ENCODE data around the gene KIFC3.
"Not testable (repeated sequence)": the region's sequence is repeated elsewhere in the genome, so short reads cannot be mapped to it uniquely, and the experiment has no call there.

Gene KIFC3

DNA sequence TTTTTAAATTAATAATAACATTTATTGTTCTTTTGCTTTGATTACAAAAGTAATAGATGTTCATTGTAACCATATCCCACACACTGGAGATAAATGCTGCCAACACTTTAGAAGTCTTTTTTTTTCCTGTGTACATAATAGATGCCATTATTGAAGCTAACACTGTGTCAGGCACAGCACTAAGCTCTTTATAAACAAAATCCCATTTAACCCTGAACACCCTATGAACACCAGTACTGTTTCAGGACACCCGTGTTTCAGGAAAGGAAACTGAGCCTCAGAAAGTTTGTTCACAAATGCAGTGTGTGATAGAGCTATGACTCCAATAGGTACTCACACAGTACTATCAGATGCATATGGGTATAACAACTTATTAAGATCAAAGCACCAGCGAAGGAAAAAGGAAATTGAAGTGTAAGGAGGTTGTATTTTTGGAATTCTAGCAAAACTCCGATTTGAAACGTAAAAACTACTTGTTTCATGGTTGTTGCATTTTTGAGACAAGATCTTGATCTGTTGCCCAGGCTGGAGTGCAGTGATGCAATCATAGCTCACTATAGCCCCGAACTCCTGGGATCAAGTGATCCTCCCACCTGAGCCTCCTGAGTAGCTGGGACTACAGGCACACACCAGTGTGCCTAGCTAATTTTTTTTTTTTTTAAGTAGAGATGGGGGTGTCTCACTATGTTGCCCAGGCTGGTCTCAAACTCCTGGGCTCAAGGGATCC, 2.0 kb upstream of the KIFC3 start:
- DNase-seq (ENCODE audit: low read depth): no peak

DNA sequence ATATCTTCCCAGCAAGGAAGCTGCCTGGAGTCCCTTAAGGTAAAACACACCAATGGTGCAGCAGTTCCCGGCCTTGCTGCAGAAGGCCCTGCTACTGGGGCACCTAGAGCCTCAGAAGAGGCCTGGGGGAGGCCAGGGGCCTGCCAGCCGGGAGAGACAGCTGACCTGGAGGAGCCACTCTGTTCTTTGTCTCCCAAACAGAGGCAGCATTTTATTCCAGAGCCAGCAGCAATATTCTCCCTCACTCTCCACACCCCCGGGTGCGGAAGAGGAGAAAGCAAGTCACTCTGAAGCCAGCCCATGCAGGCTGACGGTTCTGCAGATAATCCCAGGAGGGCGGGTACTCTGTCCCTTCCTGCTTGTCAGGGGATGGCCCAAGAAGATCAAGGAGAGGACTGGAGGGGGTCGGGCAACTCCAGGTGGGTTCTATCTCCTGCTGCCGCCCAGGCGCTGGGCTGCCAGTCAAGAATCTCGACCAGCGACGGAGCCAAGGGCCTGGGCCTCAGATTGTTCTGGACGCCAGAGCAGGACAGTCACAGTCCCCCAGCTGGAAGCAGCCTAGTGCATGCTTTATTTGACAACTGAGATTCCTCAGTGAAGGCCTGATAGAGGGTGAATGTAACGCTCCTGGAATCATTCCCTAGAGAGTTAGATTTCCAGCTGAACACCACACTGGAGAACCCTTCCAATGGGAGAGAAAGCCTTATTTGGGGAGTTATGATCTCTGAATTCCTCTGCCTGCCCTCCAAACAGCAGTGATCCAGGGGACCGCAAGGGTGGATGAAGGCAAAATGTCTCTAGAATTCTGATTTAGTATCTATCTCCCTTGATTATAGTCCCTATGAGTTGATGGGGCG, 1.1 kb upstream of the KIFC3 start:
- no peak for DNase-seq (ENCODE audit: low read depth)

DNA sequence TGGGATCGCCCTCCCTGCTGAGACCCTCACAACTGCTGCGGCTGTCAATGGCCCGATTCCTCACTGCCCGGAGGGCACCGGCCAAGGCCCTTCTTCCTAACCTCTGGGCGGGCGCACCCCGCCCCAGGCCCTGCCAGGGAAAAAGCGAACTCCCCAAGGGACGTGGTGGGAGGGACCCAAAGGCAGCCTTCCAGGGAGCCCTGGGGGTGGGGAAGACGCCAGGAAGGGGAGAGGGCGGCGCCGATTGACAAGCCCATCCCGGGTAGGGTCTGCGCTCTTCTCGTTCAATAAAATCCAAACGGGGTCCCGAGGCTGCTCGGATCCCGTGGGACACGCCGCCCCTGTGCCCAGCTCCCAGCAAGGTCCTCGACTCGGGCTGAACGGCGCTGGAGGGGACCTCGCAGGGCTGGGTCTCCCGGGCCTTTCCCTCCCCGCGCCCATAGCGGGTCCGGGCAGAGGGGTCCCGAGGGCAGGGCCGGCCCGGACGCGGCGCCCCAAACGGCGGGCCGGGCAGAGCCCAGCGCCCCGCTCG, 416 bp downstream of the KIFC3 start:
- no peak for DNase-seq (ENCODE audit: low read depth)

DNA sequence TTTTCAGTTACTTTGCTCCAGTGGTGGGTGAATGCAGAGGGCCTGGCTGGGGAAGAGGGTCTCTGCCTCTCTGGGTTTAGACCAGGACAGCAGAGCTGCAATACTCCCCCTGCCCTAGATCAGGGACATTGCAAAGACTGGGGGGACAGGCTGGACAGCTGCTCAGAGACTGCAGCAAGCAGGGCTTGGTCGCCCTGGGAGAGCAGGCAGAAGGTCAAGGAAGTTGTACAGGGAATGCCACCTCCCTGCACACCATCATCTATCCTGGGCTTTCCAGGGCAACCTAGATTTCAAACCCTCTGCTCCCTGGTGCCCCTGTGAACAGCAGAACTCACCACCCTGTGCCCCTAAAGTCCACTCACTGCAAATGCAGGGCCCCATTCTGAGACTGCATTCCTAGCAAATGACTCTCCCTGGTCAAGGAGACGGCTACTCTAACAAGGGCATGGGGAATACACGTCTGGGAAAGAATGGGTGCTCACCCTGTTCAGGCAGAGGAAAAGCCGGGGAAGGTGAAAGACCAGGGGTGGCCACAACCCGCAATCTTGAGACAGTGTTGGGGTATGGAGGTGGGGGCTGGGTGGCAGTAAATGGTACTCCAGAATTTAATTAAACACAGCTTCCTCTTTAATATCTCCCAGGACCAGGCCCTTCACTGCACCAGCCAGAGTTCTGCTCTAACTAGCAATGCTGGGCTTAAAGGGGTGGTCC, 1.0 kb downstream of the KIFC3 start:
- no peak for DNase-seq (ENCODE audit: low read depth)

DNA sequence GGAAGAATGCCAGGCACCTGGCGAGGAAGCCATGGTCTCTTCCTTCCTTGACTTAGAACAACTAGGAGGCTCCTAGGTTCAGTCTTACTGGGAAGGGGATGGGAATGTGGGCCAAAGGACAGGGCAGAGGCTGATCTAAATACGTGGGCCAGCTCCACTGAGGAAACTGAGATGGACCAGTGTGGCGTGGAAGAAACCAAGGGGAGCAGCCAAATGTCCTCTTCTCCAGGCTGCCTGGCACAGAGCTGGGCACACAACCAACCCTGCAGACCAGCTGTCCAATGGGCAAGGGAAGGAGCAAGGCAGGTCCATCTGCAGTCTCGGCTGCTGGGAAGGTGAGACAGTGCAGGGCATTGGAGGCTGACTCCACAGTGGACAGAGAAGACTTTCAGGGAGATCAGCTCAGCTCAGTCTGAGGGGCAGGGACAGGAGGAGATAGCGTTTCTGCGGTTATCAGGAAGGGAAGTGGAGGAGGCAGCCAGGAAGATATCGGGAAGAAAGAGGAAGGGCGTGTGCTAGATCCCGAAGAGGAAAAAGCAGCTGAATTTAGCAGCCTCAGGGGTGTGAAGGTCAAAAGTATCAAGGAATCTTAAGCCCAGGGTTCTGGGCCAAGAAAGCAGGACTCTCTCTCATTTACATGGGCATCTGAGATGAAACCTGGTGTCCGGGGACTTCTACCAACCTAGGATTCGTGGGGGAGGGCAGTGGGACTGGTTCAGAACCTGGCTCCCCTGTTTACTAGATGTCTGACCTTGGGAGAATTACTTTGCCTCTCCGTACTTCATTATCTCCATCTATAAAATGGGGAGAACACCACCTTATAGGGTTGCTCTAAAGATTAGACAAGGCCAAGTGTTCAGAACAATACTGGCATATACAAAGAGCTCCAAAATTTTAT, 1.8 kb downstream of the KIFC3 start:
- no peak for DNase-seq (ENCODE audit: low read depth)

DNA sequence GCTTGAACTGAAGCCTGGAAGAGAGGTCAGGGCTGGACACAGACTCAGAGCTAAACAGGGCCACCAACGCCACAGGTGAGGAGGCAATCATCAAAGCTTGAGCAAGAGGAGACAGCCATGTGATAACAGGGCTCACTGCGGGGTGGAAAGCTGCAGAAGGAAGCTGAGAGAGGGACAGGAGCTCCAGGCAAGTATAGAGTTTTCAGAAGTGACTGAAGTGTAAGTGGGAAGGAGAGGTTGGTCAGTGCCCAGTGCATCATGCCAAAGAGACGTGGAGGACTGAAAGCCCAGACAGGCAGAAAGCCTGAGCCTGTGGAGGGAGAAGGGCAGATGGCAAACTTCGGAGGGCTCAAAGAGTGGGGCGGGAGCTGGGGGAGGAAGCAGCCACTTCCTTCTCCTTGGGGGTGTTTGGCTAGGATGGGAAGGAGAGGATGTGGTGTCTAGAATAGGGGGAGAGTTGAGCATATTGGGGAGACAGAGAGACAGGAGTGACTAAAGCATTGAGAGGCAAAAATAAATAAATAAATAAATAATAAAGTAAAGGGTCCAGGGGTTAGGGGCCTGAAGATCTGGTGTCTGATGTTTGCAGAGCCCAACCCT, 2.6 kb downstream of the KIFC3 start:
- no peak for DNase-seq (ENCODE audit: low read depth)

DNA sequence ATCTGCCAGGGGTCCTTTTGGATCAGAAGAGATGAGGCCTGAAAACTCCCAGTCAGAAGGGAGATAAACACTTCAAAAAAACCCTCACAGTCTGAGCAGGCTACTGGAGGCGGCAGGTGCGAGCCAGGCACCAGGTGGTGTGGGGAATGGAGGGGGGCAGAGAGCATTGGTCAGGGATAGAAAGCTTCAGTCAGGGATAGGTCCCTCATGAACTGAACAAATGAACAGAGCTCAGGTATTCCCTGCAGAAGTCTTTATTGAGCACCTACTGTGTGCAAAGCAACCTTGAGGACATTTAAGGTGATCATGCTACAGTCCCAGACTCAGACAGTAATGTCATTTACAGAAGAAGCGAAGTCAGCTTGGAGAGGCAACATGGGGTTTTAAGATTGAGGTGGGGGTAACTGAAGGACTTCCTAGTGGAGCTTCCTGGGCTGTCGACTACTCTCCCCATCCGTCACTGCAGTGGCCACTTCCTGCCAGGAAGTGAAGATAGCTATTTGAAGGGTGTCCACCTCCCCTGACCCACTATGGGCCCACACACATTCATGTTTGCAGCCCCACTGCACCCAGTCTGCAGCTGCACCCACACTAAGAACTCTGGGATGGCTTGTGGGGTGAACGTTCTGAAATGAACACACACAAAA, 3.2 kb downstream of the KIFC3 start:
- no peak for DNase-seq (ENCODE audit: low read depth)

DNA sequence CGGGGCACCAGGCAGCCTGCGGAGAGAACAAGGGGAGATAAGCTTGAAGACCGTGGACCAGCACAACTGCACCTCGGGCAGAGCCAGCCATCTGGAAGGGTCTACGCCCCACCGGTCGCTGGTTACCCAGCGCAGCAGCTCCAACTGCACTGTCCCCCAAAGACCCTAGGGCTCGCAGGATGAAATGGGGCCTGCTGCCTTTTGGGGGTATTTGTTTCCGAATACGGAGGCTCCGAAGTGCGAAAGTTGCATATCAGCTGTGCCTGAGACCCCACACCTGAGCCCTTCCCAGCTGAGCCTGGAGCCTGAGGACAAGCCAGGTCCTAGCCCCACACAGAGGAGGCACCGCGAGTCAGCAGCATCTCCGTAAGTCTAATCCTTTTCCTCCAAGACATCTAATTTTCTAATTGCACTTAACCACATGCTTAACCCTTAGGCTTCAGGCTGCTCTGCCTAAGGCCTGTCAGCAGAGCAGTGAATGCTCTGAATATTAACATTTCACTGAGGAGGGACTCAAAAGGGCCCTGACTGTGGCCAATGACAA, 4.0 kb downstream of the KIFC3 start:
- DNase-seq (ENCODE audit: low read depth): no peak

DNA sequence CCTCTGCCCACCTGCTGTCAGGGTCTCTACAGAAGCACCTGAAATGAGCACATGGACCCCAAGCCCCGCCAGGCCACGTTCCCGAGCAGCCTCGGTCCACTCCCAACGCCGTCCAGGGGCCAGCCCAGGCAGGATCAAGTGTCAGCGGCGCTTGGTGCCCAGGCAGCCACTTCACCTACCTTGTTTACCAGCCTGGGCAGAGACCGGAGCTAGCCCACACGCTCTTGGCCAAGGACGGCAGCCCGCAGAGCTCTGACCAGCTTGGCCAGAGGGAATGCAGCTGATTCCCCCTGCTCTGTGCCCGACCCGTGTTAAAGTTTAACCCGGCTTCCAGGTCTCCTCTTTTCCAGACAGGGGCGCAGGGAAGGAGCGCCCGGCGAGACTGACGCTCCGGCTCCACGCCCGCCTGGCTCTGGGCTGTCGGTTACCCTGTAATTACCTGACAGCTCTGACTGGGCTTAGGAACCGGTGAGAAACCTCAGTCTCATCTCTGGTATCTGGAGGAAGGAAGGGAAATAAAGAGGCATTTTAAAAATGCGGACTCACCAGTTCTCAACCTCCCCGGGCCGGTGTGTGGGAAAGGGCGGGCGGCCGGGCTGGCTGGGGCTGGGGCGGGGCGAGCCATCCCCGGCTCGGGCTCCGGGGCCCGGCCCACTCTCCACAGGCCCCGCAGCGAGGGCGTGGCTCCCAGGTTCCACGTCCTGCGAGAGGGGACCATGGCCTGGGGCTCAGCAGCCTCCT, 4.6 kb downstream of the KIFC3 start:
- no peak for DNase-seq (ENCODE audit: low read depth)

DNA sequence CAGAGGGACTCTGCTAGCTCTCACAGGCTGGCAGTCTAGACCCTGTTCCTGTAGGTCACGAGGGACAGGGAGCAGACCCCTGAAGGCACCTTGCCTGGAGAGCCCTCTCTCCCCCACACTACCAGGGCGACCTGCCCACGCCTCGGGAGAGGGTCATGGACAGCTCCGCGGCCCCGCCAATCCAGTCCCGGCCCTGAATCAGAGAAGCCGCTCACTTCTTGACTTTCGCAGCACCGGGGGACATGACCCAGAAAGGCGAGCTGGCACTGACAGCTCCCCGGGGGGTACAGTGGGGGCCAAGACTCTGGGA, 5.1 kb downstream of the KIFC3 start:
- no peak for DNase-seq (ENCODE audit: low read depth)

DNA sequence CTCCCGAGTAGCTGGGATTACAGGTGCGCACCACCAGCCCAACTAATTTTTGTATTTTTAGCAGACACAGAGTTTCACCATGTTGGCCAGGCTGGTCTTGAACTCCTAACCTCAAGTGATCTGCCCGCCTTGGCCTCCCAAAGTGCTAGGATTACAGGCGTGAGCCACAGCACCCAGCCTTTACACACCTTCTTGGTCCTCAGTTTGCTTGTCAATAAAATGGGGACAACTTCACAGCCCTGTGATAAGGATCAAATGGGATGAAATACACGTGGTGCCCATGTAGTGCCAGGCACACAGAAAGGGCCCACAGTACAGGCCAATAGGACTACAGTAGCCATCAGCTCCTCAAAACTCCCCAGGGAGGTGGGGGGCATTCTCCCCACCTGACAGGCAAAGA, 6.3 kb downstream of the KIFC3 start:
- not testable (repeated sequence) for DNase-seq (ENCODE audit: low read depth)

DNA sequence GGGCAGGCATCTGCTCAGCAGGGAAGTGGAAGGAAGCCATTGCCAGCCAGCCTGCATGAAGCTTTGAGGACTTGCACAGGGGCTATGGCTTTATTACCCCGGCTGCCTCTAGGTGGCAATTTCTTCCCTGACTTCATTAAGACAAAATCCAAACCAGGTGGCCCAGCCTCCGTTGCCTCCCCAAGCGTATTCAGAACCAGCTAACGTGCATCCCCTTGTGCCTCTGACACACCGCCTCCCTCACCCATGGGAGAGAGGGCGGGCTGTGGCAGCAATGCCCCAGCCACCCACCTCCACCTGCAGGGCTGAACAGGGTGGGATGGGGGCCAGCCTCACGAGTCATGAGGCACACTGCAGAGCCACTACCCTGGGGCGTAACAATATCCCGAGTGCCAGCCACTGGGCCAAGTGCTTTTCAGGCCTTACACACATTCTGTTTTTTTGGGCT, 6.8 kb downstream of the KIFC3 start:
- DNase-seq (ENCODE audit: low read depth): no peak

DNA sequence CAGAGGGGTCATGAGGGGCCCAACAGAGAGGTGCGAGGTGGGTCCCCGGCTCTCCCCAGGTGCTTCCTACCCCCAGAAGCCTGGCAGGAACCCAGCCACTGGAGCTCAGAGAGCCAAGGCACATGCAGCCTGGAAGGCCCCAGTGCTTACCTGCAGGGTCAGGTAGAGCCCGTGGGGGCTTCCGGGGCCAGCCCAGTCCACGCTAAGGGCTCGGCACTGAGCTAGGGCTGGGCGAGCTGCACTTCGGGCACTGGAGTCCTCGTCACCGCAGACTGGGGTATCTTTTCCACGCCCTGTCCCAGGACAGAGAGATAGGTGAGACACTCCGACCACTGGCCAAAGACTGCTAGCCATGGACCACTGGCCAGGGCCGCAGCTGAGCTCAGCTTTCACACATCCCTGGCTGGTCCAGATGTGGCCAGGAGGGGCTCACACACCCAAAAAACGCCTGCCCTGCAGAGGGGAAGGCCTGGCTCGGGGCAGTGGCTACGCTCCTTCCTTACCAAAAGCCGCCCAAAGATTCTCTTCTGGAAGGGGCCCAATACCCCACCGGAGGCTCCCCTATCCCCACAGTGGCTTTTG, 7.4 kb downstream of the KIFC3 start:
- DNase-seq (ENCODE audit: low read depth): no peak

DNA sequence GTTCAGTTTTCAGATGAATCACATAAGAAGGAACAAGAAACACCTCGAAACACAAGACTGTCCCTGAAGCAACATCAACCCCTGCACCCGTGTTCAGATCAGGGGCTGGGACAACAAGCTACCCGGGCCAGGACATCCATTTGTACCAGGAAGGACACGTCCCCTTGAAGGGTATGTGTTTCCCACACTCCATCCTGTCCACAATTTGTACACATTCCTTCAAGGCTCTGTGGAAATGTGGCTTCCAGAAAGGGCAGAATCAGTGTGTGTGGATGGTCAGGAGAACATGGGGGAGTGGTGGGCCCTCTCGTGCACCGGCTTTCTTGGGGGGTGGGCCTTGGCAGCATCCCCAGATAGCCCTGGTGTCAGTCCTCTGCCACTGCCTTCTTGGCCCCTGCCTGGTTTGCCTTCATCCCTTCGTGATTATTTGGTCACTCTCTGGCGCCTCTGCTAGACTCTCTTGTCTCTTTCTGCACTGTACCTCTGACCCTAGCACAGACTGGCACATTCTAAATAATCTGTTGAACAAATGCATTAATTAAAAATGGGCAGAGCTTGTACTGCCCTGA, 10.3 kb downstream of the KIFC3 start:
- DNase-seq (ENCODE audit: low read depth): no peak

DNA sequence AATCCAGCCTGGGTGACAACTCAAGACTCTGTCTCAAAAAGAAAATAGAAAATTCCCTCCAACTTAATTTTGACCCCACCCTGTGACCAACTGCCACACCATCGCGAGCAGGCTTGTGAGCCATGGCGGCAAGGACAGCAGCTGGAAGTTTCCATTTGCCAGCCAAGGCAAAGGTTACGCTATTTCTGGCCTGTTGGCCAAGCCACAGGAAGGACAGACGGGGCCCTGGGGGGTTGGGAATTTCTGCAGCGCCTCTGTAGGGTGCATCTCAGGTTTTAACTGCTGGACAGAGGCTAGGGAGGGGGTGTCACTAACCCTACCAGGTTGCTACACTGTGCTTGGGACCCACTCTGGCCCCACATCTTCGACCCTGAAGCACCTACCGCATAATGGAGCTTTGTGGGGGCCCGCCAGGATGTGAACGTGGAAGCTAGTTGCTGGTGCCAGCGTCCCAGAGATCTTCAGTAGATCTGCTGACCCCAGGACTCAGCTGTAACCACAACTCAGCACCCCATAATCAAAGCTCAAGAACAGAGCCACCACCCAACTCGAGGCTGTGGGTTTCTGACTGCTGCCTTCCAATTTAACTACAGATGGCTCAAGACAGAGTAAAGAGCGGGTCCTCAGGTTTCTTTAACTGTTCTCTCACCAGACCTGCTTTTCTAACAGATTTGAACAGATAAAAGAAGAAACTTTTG, 10.9 kb downstream of the KIFC3 start:
- DNase-seq (ENCODE audit: low read depth): no peak

DNA sequence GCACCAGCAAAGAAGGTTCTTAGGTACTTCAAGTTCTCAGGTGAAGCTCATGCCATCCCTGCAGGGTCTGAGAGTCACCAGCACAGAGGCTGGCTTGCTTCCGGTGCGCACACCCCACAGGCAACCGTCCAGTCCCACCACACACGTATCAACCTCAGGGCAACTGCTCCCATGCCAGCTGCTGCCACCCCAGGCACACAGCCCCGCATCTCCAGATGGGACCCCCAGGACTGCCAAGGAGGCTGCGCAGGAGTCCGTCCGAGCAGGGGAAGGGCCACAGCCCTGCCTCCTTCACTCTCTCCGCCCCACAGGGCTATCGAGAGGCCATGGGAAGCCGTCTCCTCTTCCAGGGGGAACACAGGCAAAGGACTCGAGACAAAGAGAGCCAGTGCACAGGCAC, 13.3 kb downstream of the KIFC3 start:
- DNase-seq (ENCODE audit: low read depth): no peak

DNA sequence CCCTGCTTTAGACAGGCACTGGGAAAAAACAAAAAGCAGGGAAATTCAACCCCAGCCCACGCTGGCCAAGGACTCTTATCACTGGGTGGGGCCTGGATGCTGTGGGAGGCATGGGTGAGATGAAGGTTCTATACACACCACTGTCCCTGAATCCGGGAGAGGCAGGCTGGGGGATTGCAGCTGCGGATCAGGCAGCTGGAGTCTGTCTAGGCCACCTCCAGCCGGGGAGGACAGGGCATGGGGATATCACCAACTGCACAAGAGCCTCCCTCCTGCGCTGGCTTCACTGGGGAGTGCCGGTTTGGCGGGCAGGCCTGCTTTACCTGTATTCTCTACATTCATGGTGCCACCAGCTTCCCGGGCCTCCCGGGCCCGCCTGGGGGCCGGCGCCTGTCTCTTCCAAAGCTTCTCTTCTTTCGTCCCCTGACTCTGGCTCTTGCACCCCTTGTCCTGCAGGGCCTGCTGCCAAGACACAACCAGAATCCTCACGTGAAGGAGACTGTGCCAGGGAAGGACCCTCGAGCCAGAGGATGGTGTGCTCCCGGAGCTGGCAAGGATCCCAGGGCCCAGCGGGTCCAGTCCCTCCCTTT, 13.9 kb downstream of the KIFC3 start:
- no peak for DNase-seq (ENCODE audit: low read depth)

DNA sequence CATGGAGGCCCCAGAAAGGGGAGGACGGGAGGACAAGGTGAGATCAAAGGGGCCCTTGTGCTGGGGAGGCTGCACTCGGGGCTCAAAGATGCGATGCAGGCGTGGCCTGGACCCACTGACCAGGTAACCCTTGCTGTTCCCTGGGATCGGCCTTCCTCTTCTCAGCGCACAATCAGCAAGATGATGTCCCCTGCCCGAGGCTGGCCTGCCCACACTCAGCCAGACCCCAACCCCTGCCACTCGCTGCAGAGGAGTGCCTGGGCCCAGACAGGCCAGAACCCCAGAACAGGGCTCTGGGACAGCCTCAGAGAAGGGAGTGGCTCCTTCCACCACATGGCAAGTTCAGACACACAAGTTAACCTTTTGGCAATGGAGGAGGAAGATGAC, 14.8 kb downstream of the KIFC3 start:
- DNase-seq (ENCODE audit: low read depth): no peak

Measured in T follicular helper cell (primary cell).